ENCODE measurements around the gene RPS15. TPM values are rescaled to one million over a fixed set of nuclear protein-coding genes. Genes with fewer than 3 reads are reported as not detected.

The RPS15 gene
- total RNA-seq, 1 experiment from 2014 or later = 702 TPM

GRCh38 chr19:1399745-1400144 lies 38.5 kb upstream of the RPS15 start:
- DNase-seq = no peak
- H3K36me3 ChIP-seq = no peaks in the 10 kb centered on the region

GRCh38 chr19:1400281-1401137 lies 37.7 kb upstream of the RPS15 start:
- H3K36me3 ChIP-seq = no peaks in the 10 kb centered on the region
- H3K4me3 ChIP-seq = peak overlapping the region; percentile 49
- no peak for DNase-seq
- no peaks in the 10 kb centered on the region for H3K9me3 ChIP-seq
- no peaks in the 10 kb centered on the region for H3K27me3 ChIP-seq

More at GRCh38 chr19:1399745-1400144, 38.5 kb upstream of the RPS15 start:
- H3K4me3 ChIP-seq = no peak overlapping the region
- H3K9me3 ChIP-seq = no peaks in the 10 kb centered on the region
- H3K27me3 ChIP-seq = no peaks in the 10 kb centered on the region

GRCh38 chr19:1401138-1401888 lies 36.9 kb upstream of the RPS15 start, which contains the start of gene GAMT:
TSS of gene GAMT (minus strand) at chr19:1401542. CDS start at chr19:1401476, 66 bp downstream.
- H3K4me3 ChIP-seq = peak within 1 kb of the TSS; percentile 49
- peak; percentile 43 for DNase-seq
- H3K36me3 ChIP-seq = no peaks in the 10 kb centered on the region
- H3K9me3 ChIP-seq = no peaks in the 10 kb centered on the region
- H3K27me3 ChIP-seq = no peaks in the 10 kb centered on the region

- Histone ChIP-seq H3K36me3 (no peaks in the 10 kb centered on the region), H3K4me3 (peak overlapping the region; percentile 49), H3K27me3 (no peaks in the 10 kb centered on the region), H3K9me3 (no peaks in the 10 kb centered on the region)
- no peak for DNase-seq
These were observed 36.3 kb upstream of the RPS15 start for GRCh38 chr19:1401889-1402217.

- H3K27me3 ChIP-seq = no peaks in the 10 kb centered on the region
- no peaks in the 10 kb centered on the region for H3K9me3 ChIP-seq
- DNase-seq = no peak
- H3K36me3 ChIP-seq = no peaks in the 10 kb centered on the region
- H3K4me3 ChIP-seq = no peak overlapping the region
These were observed 35.7 kb upstream of the RPS15 start for GRCh38 chr19:1402411-1403070.

- Histone ChIP-seq H3K27me3 (no peaks in the 10 kb centered on the region), H3K9me3 (no peaks in the 10 kb centered on the region), H3K4me3 (peak overlapping the region; percentile 59), H3K36me3 (no peaks in the 10 kb centered on the region; the same call in 1 of the 2 replicates)
- peak; percentile 95 for DNase-seq
These were observed 31.2 kb upstream of the RPS15 start for GRCh38 chr19:1406774-1407527.

GRCh38 chr19:1407528-1408299 lies 30.5 kb upstream of the RPS15 start, which contains the start of gene DAZAP1:
TSS of gene DAZAP1 (plus strand) at chr19:1407586. CDS start at chr19:1407774, 188 bp downstream.
- no peaks in the 10 kb centered on the region for H3K27me3 ChIP-seq
- no peaks in the 10 kb centered on the region for H3K9me3 ChIP-seq
- DNase-seq = peak; percentile 31
- H3K4me3 ChIP-seq = peak within 1 kb of the TSS; percentile 79
- H3K36me3 ChIP-seq = peaks cover under 1% of the 10 kb centered on the region

GRCh38 chr19:1408300-1409203 lies 29.6 kb upstream of the RPS15 start:
- DNase-seq = no peak
- Histone ChIP-seq H3K4me3 (peak overlapping the region; percentile 79), H3K27me3 (no peaks in the 10 kb centered on the region), H3K36me3 (peaks cover 7% of the 10 kb centered on the region), H3K9me3 (no peaks in the 10 kb centered on the region)

GRCh38 chr19:1409204-1410005 lies 28.8 kb upstream of the RPS15 start:
- no peaks in the 10 kb centered on the region for H3K9me3 ChIP-seq
- peaks cover 9% of the 10 kb centered on the region for H3K36me3 ChIP-seq
- H3K4me3 ChIP-seq = peak overlapping the region; percentile 79
- no peak for DNase-seq
- H3K27me3 ChIP-seq = no peaks in the 10 kb centered on the region

- H3K9me3 ChIP-seq = no peaks in the 10 kb centered on the region
- peaks cover 9% of the 10 kb centered on the region for H3K36me3 ChIP-seq
- no peak overlapping the region for H3K4me3 ChIP-seq
- no peak for DNase-seq
- H3K27me3 ChIP-seq = no peaks in the 10 kb centered on the region
These were observed 27.9 kb upstream of the RPS15 start for GRCh38 chr19:1410136-1410786.

- DNase-seq = no peak
- H3K27me3 ChIP-seq = no peaks in the 10 kb centered on the region
- H3K4me3 ChIP-seq = no peak overlapping the region
These were observed 27.4 kb upstream of the RPS15 start for GRCh38 chr19:1410789-1411188.

GRCh38 chr19:1411255-1412191 lies 26.7 kb upstream of the RPS15 start:
- no peak overlapping the region for H3K4me3 ChIP-seq
- no peaks in the 10 kb centered on the region for H3K27me3 ChIP-seq
- peak; percentile 35 for DNase-seq
- H3K36me3 ChIP-seq = peaks cover 9% of the 10 kb centered on the region
- no peaks in the 10 kb centered on the region for H3K9me3 ChIP-seq

More at GRCh38 chr19:1410789-1411188, 27.4 kb upstream of the RPS15 start:
- Histone ChIP-seq H3K36me3 (peaks cover 9% of the 10 kb centered on the region), H3K9me3 (no peaks in the 10 kb centered on the region)
